Gastroesophageal sphincter (tissue), 4 donors: ENCODE measurements around the gene B4GALT5. TPM values are rescaled to one million over a fixed set of nuclear protein-coding genes. Genes with fewer than 3 reads are reported as not detected.

Source experiments
- ATAC-seq: fragments of 150-250 bp; one replicate; pipeline ENCODE4 v1.9.1; 2016; ENCODE audit warnings: mild to moderate bottlenecking, moderate library complexity
- H3K27ac ChIP-seq, 4 donors: fragments of 200-600 bp; sonication (generic) in 3 of 4; 1 replicate in 3 of 4; 2 replicates in 1 of 4; pipeline ENCODE4 v1.5.1; 2016 to 2019
- H3K27me3 ChIP-seq: fragments of 200-600 bp; sonication (generic); one replicate; pipeline ENCODE4 v1.5.1; 2019
- H3K36me3 ChIP-seq, 2 donors: fragments of 200-600 bp; sonication (generic); one replicate each; pipeline ENCODE4 v1.5.1; 2019; ENCODE audit warnings: control low read depth in 1 of 2
- H3K4me1 ChIP-seq, 3 donors: fragments of 200-600 bp; sonication (generic); 1 replicate in 2 of 3; 2 replicates in 1 of 3; pipeline ENCODE4 v1.5.1; 2016 to 2019; ENCODE audit warnings: control low read depth in 2 of 3
- H3K4me3 ChIP-seq, 2 donors: fragments of 200-600 bp; sonication (generic); one replicate each; pipeline ENCODE4 v1.5.1; 2019; ENCODE audit warnings: mild to moderate bottlenecking in 1 of 2, moderate library complexity in 1 of 2
- H3K9me3 ChIP-seq, 3 donors: fragments of 200-600 bp; sonication (generic); one replicate each; pipeline ENCODE4 v1.5.1; 2017 to 2019; ENCODE audit warnings: control low read depth in 2 of 3
- CTCF ChIP-seq, 4 experiments: fragments of 200-600 bp in 2 of 4; fragments of 450-650 bp in 2 of 4; sonication (generic) in 1 of 4; IDR thresholded peaks; one replicate each; pipeline ENCODE4 v1.5.1; 2017 to 2019; ENCODE audit warnings: antibody characterized with exemption in 4 of 4, mild to moderate bottlenecking in 2 of 4, moderate library complexity in 2 of 4
- EP300 ChIP-seq: sonication (generic); formaldehyde crosslinking; IDR thresholded peaks from one replicate; pipeline ENCODE4 v1.6.1; 2017; ENCODE audit warnings: antibody characterized with exemption, mild to moderate bottlenecking
- POLR2A ChIP-seq, 2 donors: fragments of 450-650 bp; IDR thresholded peaks; one replicate each; pipeline ENCODE4 v1.6.1; 2017; ENCODE audit warnings: antibody characterized with exemption in 2 of 2, mild to moderate bottlenecking in 2 of 2, moderate library complexity in 1 of 2
- POLR2AphosphoS5 ChIP-seq: sonication (generic); formaldehyde crosslinking; IDR thresholded peaks from one replicate; pipeline ENCODE4 v1.6.1; 2017; ENCODE audit warnings: antibody characterized with exemption
- WGBS, 2 donors: methylation state at CpG; one replicate each; pipeline ENCODE4 v1.1.5; 2018; ENCODE audit warnings: low coverage in 1 of 2; 5-methylcytosine and 5-hydroxymethylcytosine counted together
- total RNA-seq, 4 donors: library from RNA; depleted of rRNA; stranded (reverse); fragments of >200 nt; gene quantifications; one replicate each; pipeline ENCODE4 v1.1.0, GENCODE V29; 2016

B4GALT5 gene
- total RNA-seq, 4 donors from 2014 or later, result 20.2 to 35.6 (median 28.8) TPM

GRCh38 chr20:49676581-49677291 lies 36.9 kb downstream of the B4GALT5 start:
- H3K36me3 ChIP-seq, result no peaks in the 10 kb centered on the region
- peaks cover 27 to 90% (median 50%) of the 10 kb centered on the region in 3 donors for H3K4me1 ChIP-seq
- ATAC-seq, result peak; percentile 39
- no peaks in the 10 kb centered on the region for H3K27me3 ChIP-seq
- no peak overlapping the region for H3K4me3 ChIP-seq
- TF ChIP-seq EP300, result no peak
- no peak for TF ChIP-seq POLR2A (IDR thresholded peaks at IDR 0.05)
- TF ChIP-seq POLR2AphosphoS5, result no peak
- no peak for TF ChIP-seq CTCF (IDR thresholded peaks at IDR 0.05)
- no peak overlapping the region for H3K27ac ChIP-seq
- no peaks in the 10 kb centered on the region for H3K9me3 ChIP-seq
- WGBS, 2 donors, result 68 to 89% methylated on average over 5 to 6 of the region's 6 CpGs

GRCh38 chr20:49675368-49676151 lies 38.1 kb downstream of the B4GALT5 start:
- ATAC-seq, result no peak
- Histone ChIP-seq H3K27ac (no peak overlapping the region), H3K4me1 (peaks cover 27 to 95% (median 51%) of the 10 kb centered on the region in 3 donors), H3K27me3 (no peaks in the 10 kb centered on the region), H3K9me3 (no peaks in the 10 kb centered on the region), H3K36me3 (no peaks in the 10 kb centered on the region), H3K4me3 (no peak overlapping the region)
- TF ChIP-seq POLR2A (IDR thresholded peaks at IDR 0.05), result no peak
- TF ChIP-seq EP300, result no peak
- TF ChIP-seq CTCF (IDR thresholded peaks at IDR 0.05), result no peak
- TF ChIP-seq POLR2AphosphoS5, result no peak
- WGBS, 2 donors, result 75 to 79% methylated on average over 9 of the region's 9 CpGs

- Histone ChIP-seq H3K36me3 (no peaks in the 10 kb centered on the region), H3K4me1 (peaks cover 27 to 95% (median 57%) of the 10 kb centered on the region in 3 donors), H3K27ac (no peak overlapping the region), H3K9me3 (no peaks in the 10 kb centered on the region), H3K4me3 (no peak overlapping the region), H3K27me3 (no peaks in the 10 kb centered on the region)
- ATAC-seq, result no peak
- TF ChIP-seq CTCF (IDR thresholded peaks at IDR 0.05), result no peak
- no peak for TF ChIP-seq POLR2A (IDR thresholded peaks at IDR 0.05)
- no peak for TF ChIP-seq EP300
- TF ChIP-seq POLR2AphosphoS5, result no peak
- WGBS, 2 donors, result 73% methylated on average over 7 to 10 of the region's 10 CpGs
Observed at GRCh38 chr20:49674383-49675352, 39.0 kb downstream of the B4GALT5 start.

GRCh38 chr20:49672096-49672664 lies 41.5 kb downstream of the B4GALT5 start:
- H3K36me3 ChIP-seq, result no peaks in the 10 kb centered on the region
- WGBS, 2 donors, result 10 to 39% methylated on average over 2 of the region's 2 CpGs
- H3K4me3 ChIP-seq, result no peak overlapping the region
- H3K27ac ChIP-seq, result no peak overlapping the region
- H3K27me3 ChIP-seq, result no peaks in the 10 kb centered on the region
- no peaks in the 10 kb centered on the region for H3K9me3 ChIP-seq
- H3K4me1 ChIP-seq, result peaks cover 14 to 87% (median 40%) of the 10 kb centered on the region in 3 donors
- TF ChIP-seq POLR2A (IDR thresholded peaks at IDR 0.05) (no peak), POLR2AphosphoS5 (no peak), CTCF (IDR thresholded peaks at IDR 0.05) (no peak)
- ATAC-seq, result no peak
